Skeletal muscle tissue (tissue), 4 donors: Measurements from ENCODE around the gene FOXP1. TPM values are rescaled to one million over a fixed set of nuclear protein-coding genes. Genes with fewer than 3 reads are reported as not detected.

Experiments
- H3K27ac ChIP-seq: one replicate; pipeline ENCODE4 v1.7.0; 2013; ENCODE audit warnings: mild to moderate bottlenecking, low read depth, low read length, inconsistent platforms
- H3K27me3 ChIP-seq, 3 donors: one replicate each; pipeline ENCODE4 v1.7.0; 2013; ENCODE audit warnings: low read length in 3 of 3; ENCODE audit not compliant: control insufficient read depth in 3 of 3, insufficient read depth in 3 of 3
- H3K36me3 ChIP-seq, 3 donors: one replicate each; pipeline ENCODE4 v1.7.0; 2013; ENCODE audit warnings: low read length in 3 of 3; ENCODE audit not compliant: control insufficient read depth in 3 of 3, insufficient read depth in 3 of 3
- H3K4me1 ChIP-seq, 3 donors: one replicate each; pipeline ENCODE4 v1.7.0; 2013; ENCODE audit warnings: low read length in 3 of 3, mild to moderate bottlenecking in 3 of 3; ENCODE audit not compliant: control insufficient read depth in 3 of 3, insufficient read depth in 3 of 3
- H3K4me3 ChIP-seq, 3 donors: one replicate each; pipeline ENCODE4 v1.7.0; 2013; ENCODE audit warnings: low read length in 3 of 3
- H3K9ac ChIP-seq, 3 donors: one replicate each; pipeline ENCODE4 v1.7.0; 2013; ENCODE audit warnings: low read length in 3 of 3, mild to moderate bottlenecking in 3 of 3, moderate library complexity in 2 of 3, low read depth in 1 of 3
- H3K9me3 ChIP-seq, 3 donors: one replicate each; pipeline ENCODE4 v1.7.0; 2013; ENCODE audit warnings: low read length in 3 of 3; ENCODE audit not compliant: control insufficient read depth in 3 of 3
- total RNA-seq: library from RNA; depleted of rRNA; stranded (reverse); fragments of >200 nt; gene quantifications from one replicate; pipeline ENCODE4 v1.2.3, GENCODE V29; 2014
- donor health status: Osteomylitis.

Gene FOXP1
- total RNA-seq, 1 donor from 2014 or later, result 36.0 TPM

GRCh38 chr3:71129611-71130431 lies 453.7 kb downstream of the FOXP1 start:
- Histone ChIP-seq H3K4me1 (peaks cover 0 to 12% (median 8%) of the 10 kb centered on the region in 3 donors), H3K27ac (peak overlapping the region; percentile 78), H3K9ac (peak overlapping the region; percentile 35 to 66 (median 66)), H3K27me3 (no peaks in the 10 kb centered on the region), H3K36me3 (no peaks in the 10 kb centered on the region), H3K4me3 (peak overlapping the region; percentile 64 to 80 (median 66)), H3K9me3 (no peaks in the 10 kb centered on the region)

GRCh38 chr3:71128961-71129360 lies 454.6 kb downstream of the FOXP1 start:
- Histone ChIP-seq H3K4me1 (peaks cover 0 to 12% (median 8%) of the 10 kb centered on the region in 3 donors), H3K4me3 (peak overlapping the region; percentile 3 to 80 (median 64)), H3K9me3 (no peaks in the 10 kb centered on the region), H3K9ac (peak overlapping the region in 2 of 3 donors; percentile 0 to 35), H3K27me3 (no peaks in the 10 kb centered on the region), H3K27ac (peak overlapping the region; percentile 78), H3K36me3 (no peaks in the 10 kb centered on the region)

- peaks cover 0 to 9% (median 8%) of the 10 kb centered on the region in 3 donors for H3K4me1 ChIP-seq
- no peaks in the 10 kb centered on the region for H3K27me3 ChIP-seq
- H3K9ac ChIP-seq, result no peak overlapping the region
- H3K9me3 ChIP-seq, result no peaks in the 10 kb centered on the region
- H3K27ac ChIP-seq, result peak overlapping the region; percentile 41
- H3K36me3 ChIP-seq, result no peaks in the 10 kb centered on the region
- no peak overlapping the region for H3K4me3 ChIP-seq
Measured at GRCh38 chr3:71127844-71128243, 455.7 kb downstream of the FOXP1 start.

GRCh38 chr3:71127052-71127831 lies 456.3 kb downstream of the FOXP1 start:
- Histone ChIP-seq H3K36me3 (no peaks in the 10 kb centered on the region), H3K4me3 (no peak overlapping the region), H3K9ac (no peak overlapping the region), H3K4me1 (peaks cover 0 to 9% (median 8%) of the 10 kb centered on the region in 3 donors), H3K27me3 (no peaks in the 10 kb centered on the region), H3K9me3 (no peaks in the 10 kb centered on the region), H3K27ac (peak overlapping the region; percentile 41)

GRCh38 chr3:71125738-71126137 lies 457.8 kb downstream of the FOXP1 start:
- Histone ChIP-seq H3K27ac (no peak overlapping the region), H3K9ac (no peak overlapping the region), H3K9me3 (no peaks in the 10 kb centered on the region), H3K27me3 (no peaks in the 10 kb centered on the region), H3K4me1 (peaks cover 0 to 4% (median 4%) of the 10 kb centered on the region in 3 donors), H3K36me3 (no peaks in the 10 kb centered on the region), H3K4me3 (no peak overlapping the region)

GRCh38 chr3:71124048-71124447 lies 459.5 kb downstream of the FOXP1 start:
- Histone ChIP-seq H3K36me3 (no peaks in the 10 kb centered on the region), H3K4me1 (peaks cover 0 to 4% (median 0%) of the 10 kb centered on the region in 3 donors), H3K27ac (no peak overlapping the region), H3K4me3 (no peak overlapping the region), H3K27me3 (no peaks in the 10 kb centered on the region), H3K9me3 (no peaks in the 10 kb centered on the region), H3K9ac (no peak overlapping the region)

GRCh38 chr3:71122641-71123040 lies 460.9 kb downstream of the FOXP1 start:
- no peak overlapping the region for H3K4me3 ChIP-seq
- no peaks in the 10 kb centered on the region for H3K27me3 ChIP-seq
- H3K36me3 ChIP-seq, result no peaks in the 10 kb centered on the region
- H3K9me3 ChIP-seq, result no peaks in the 10 kb centered on the region
- no peak overlapping the region for H3K27ac ChIP-seq
- H3K9ac ChIP-seq, result no peak overlapping the region
- H3K4me1 ChIP-seq, result peaks cover 0 to 6% (median 3%) of the 10 kb centered on the region in 3 donors

GRCh38 chr3:71121429-71122167 lies 461.9 kb downstream of the FOXP1 start:
- H3K36me3 ChIP-seq, result no peaks in the 10 kb centered on the region
- no peak overlapping the region for H3K9ac ChIP-seq
- peaks cover 0 to 5% (median 3%) of the 10 kb centered on the region in 3 donors for H3K4me1 ChIP-seq
- H3K27me3 ChIP-seq, result no peaks in the 10 kb centered on the region
- H3K27ac ChIP-seq, result no peak overlapping the region
- no peaks in the 10 kb centered on the region for H3K9me3 ChIP-seq
- H3K4me3 ChIP-seq, result no peak overlapping the region

GRCh38 chr3:71120012-71120411 lies 463.5 kb downstream of the FOXP1 start:
- H3K36me3 ChIP-seq, result no peaks in the 10 kb centered on the region
- H3K9me3 ChIP-seq, result no peaks in the 10 kb centered on the region
- no peaks in the 10 kb centered on the region for H3K27me3 ChIP-seq
- H3K4me3 ChIP-seq, result no peak overlapping the region
- H3K4me1 ChIP-seq, result peaks cover 0 to 5% (median 3%) of the 10 kb centered on the region in 3 donors
- no peak overlapping the region for H3K27ac ChIP-seq
- H3K9ac ChIP-seq, result no peak overlapping the region
